AG10803 (cell line): ENCODE measurements around the gene LEP.

Experiments used
- DNase-seq: peaks from one replicate; pipeline ENCODE4 v3.0.0; 2010; ENCODE audit warnings: low read depth
- H3K4me3 ChIP-seq: 2 replicates; pipeline ENCODE4 v1.5.1; 2011; ENCODE audit warnings: mild to moderate bottlenecking, low read length, control low read depth
- CTCF ChIP-seq: conservative IDR thresholded peaks from 2 replicates; pipeline ENCODE4 v1.5.1; 2011; ENCODE audit warnings: mild to moderate bottlenecking, low read length, control low read depth, inconsistent platforms

Gene LEP

GRCh38 chr7:128247640-128248194 lies 6.6 kb downstream of the LEP start:
- TF ChIP-seq CTCF = no peak
- DNase-seq = peak; percentile 48

GRCh38 chr7:128251337-128251736 lies 10.3 kb downstream of the LEP start:
- H3K4me3 ChIP-seq = no peak overlapping the region
- no peak for TF ChIP-seq CTCF
- DNase-seq = no peak

More at GRCh38 chr7:128247640-128248194, 6.6 kb downstream of the LEP start:
- H3K4me3 ChIP-seq = no peak overlapping the region

DNA sequence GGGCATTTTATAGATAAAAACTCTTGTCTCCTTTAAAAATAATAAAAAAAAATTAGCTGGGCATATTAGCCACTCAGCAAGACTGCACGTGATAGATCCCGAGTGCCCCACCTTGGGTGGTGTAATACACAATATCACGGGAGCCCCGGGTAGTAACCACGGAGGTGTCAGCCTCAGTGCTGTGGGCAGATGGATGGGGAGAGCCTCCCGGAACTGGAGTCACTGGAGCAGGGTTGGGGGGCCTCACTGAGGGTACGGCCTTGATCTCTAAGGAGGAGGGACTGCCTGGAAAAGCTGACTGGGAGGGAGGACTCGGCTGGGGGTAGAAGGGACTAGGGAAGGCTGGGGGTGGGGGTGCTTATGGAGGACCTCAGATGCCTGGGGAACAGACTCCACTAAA lies 12.6 kb downstream of the LEP start:
- no peak for TF ChIP-seq CTCF
- DNase-seq = no peak

GRCh38 chr7:128254470-128254869 lies 13.4 kb downstream of the LEP start:
- TF ChIP-seq CTCF = no peak
- no peak overlapping the region for H3K4me3 ChIP-seq
- no peak for DNase-seq

More for the DNA sequence above, 12.6 kb downstream of the LEP start:
- no peak overlapping the region for H3K4me3 ChIP-seq

- no peak for DNase-seq
- H3K4me3 ChIP-seq = no peak overlapping the region
- no peak for TF ChIP-seq CTCF
These were observed 14.2 kb downstream of the LEP start for GRCh38 chr7:128255271-128255670.

DNA sequence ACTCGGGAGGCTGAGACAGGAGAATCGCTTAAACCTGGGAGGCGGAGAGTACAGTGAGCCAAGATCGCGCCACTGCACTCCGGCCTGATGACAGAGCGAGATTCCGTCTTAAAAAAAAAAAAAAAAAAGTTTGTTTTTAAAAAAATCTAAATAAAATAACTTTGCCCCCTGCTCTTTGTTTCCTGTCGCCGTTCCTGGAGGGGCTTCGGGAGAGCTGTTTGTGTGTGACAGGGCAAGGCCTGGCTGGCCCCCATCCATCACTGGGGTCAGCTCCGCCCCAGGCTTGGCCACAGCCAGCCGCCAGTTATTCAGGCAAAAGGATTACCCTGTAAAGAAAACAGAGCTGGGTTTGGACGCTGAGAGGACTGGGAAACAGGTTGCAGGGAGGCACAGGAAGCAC lies 16.4 kb downstream of the LEP start:
- no peak for DNase-seq
- no peak for TF ChIP-seq CTCF
- H3K4me3 ChIP-seq = no peak overlapping the region

DNA sequence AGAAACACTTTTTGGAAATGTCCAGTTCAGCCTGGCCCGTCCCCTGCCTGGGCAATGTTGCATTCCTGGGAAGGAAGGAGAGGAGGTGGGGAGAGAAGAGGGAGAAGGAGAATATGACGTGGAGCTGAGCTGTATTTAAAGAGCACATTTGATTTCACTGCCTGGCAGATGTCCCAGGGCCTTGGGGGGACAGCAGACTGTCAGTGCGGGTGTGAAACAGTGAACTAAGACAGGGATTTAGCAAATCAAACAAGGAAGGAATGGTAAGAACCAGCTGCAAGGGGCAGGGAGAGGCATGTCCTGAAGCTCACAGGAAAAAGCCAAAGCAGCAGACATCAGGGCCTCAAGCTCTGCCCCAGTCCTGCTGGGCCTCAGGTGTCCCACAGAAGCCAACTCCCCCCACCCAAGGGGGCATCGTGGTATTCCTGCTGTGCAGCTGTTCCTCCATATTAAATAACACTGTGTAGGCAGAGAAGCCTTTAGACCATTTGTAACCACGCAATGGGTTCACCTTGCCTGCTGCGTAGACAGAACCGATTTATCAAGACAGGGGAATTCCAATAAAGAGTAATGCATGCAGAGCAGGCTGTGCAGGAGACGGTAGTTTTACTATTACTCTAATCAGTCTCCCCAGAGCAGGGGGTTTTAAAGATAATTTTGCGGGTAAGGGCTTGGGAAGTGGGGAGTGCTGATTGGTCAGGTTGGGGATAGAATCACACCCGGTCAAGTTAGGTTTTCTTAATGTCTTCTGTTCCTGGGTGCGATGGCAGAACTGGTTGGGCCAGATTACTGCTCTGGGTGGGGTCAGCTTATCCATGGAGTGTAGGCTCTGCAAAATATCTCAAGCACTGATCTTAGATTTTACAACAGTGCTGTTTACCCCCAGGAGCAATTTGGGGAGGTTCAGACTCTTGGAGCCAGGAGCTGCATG lies 18.3 kb downstream of the LEP start:
- peak; percentile 30 for DNase-seq
- no peak overlapping the region for H3K4me3 ChIP-seq
- no peak for TF ChIP-seq CTCF
